GM21515 (cell line): ENCODE results near the gene NPAS4.
"Not testable (repeated sequence)": the region's sequence is repeated elsewhere in the genome, so short reads cannot be mapped to it uniquely, and the experiment has no call there.

Experiments
- ATAC-seq: cut with Tn5 transposase; IDR thresholded peaks from one replicate; pipeline ENCODE4 v1.9.1; 2021; ENCODE audit not compliant: unreplicated experiment

NPAS4 gene

DNA sequence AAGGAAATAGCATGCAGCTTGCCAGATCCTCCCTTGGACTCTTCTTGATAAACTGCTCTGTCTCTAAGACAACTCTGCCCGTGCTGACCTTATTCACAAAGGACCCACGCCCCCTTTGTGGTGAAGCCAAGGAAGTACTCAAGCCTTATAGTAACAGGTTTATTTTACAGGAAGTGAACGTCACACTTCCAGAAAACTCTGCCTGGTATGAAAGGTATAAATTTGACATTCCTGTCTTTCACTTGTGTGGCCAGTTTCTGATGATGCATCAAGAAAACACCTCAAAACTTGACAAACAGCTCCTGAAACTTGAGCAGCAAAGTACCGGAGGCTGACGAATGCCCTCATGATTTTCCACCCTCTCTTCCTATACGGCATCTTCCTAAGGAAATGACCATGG, 33.4 kb downstream of the NPAS4 start:
- no peak for ATAC-seq

GRCh38 chr11:66454828-66455227, 34.0 kb downstream of the NPAS4 start:
- ATAC-seq: no peak

DNA sequence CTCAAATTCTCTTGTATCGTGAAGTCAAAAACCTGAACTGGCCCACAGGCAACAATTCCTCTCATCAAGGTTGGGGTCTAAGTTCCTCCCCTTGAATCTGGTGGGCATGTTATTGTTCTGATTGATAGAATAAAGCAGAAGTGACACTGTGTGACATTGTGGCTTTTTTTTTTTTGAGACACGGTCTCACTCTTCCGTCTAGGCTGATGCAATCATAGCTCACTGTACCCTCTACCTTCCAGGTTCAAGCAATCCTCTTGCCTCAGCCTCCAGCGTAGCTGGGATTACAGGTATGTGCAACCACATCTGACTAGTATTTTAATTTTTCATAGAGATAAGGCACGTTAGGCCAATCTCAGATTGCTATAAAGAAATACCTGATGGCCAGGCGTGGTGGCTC, 37.0 kb downstream of the NPAS4 start:
- ATAC-seq: no peak

DNA sequence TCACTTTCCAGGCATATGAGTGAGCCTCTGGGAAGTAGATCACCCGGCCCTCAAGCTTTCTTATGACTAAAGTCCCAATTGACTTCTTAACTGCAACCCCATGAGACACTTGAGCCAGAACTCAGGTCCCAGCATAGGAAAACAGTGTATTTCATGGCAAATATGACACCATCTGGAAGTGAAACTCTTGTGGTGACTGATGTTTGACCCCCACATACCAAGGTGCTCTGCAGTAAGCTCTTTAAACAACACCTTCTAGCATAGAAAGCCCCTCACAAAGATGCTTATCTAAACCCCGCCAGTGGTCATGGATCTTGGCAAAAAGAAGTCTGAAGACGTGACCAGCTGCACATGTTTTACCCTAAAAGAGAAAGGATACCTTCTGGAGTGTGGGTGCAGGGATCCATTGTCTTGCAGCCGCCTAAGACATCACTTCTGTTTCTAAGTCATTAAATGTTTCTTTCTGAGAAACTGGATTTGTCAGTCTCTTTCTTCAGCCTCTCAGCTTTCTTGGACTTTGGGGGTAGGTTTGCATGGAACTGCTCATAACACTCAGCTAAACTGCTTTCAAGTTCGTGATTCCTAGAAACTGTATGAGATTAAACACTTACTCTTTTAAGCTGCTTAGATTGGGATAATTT, 38.4 kb downstream of the NPAS4 start:
- no peak for ATAC-seq

- no peak for ATAC-seq
These were observed 41.2 kb downstream of the NPAS4 start for GRCh38 chr11:66462010-66462409.

GRCh38 chr11:66462911-66463310, 42.1 kb downstream of the NPAS4 start:
- no peak for ATAC-seq

DNA sequence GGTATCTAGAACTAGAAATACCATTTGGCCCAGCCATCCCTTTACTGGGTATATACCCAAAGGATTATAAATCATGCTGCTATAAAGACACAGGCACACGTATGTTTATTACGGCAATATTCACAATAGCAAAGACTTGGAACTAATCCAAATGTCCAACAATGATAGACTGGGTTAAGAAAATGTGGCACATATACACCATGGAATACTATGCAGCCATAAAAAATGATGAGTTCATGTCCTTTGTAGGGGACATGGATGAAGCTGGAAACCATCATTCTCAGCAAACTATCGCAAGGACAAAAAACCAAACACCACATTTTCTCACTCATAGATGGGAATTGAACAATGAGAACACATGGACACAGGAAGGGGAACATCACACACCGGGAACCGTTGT, 43.3 kb downstream of the NPAS4 start:
- ATAC-seq: not testable (repeated sequence)

- ATAC-seq: no peak
These were observed 44.1 kb downstream of the NPAS4 start for GRCh38 chr11:66464916-66465315.

DNA sequence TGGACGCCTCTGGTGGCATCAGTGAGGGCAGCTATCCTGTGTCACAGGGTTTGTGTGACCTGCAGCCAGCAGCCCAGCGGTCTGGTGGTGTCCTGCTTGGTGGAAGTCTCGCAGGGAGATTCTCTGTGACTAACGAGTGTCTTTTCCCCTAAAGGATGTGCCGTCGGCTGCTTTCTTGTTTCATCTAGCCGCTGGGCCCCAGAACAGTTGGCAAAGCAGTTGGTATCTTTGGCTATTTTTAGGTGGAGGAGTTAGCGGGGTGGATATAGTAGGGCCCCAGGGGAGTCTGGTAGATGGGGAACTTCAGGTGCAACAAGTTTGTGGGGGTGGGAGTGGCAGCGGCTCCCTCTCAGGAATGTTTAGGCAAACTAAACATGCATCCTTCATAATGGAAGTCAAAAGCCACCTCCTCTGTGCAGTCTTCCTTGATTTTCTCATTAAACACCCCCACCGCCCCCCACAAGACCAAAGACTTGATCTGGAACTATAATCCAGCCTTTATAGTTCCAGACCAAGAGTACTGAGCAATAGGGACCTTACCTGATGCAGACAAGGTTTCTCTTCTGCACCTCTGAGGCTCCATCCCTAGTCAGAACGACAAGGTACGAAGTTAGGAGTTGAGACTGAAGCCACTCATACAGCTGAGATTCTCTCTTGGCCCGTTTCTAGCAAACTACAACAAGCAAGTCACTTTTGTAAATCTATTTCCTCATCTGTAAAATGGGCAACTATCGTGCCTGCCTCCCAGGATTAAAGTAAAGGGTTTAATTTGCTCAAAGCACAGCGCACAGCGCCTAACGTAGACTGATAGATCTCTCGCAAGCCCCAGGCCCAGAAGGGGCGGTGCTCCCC, 44.8 kb downstream of the NPAS4 start:
- ATAC-seq: no peak

GRCh38 chr11:66466225-66467033, 45.6 kb downstream of the NPAS4 start, which contains the start of gene PELI3:
PELI3 (plus strand) TSS chr11:66466905; CDS start chr11:66468129, 1,224 bp downstream.
- ATAC-seq: peak; percentile 79

GRCh38 chr11:66467034-66467659, 46.3 kb downstream of the NPAS4 start:
- ATAC-seq: peak; percentile 29

GRCh38 chr11:66467756-66468155, 46.9 kb downstream of the NPAS4 start:
- ATAC-seq: no peak

GRCh38 chr11:66468691-66469090, 47.9 kb downstream of the NPAS4 start:
- ATAC-seq: no peak

DNA sequence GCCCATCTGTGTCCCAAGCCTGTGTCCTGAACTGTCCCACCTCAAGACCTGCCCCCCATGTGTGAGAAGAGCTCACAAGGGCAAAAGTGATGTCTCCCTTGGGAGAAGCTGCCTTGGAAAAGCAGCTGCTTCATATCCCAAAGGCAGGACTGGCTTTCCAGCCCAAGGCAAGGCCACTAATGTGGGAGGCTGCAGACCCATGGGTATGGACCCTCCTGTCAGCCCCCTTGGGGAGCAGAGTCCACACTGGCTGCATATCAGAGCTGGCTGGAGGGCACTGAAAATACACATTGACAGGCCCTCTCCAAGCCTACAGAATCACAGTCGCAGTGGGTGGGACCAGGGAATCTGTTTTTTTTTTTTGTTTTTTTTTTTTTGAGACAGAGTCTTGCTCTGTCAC, 48.6 kb downstream of the NPAS4 start:
- ATAC-seq: no peak

GRCh38 chr11:66470015-66470414, 49.2 kb downstream of the NPAS4 start:
- no peak for ATAC-seq

- no peak for ATAC-seq
These were observed 50.3 kb downstream of the NPAS4 start for GRCh38 chr11:66471142-66471541.

DNA sequence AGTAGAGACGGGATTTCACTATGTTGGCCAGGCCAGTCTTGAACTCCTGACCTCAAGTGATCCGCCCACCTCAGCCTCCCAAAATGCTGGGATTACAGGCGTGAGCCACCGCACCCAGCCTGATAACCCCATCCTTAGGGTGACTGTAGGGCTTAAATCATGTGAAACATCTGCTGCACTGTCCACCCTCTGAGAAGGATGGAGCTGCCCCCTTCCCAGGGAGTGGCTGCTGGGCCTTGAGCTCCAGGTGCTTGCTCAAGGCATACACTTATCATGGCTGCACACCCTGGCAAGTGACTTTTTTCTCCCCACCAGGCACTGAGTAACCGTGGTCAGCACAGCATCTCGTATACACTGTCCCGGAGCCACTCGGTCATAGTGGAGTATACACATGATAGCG, 51.2 kb downstream of the NPAS4 start:
- no peak for ATAC-seq

DNA sequence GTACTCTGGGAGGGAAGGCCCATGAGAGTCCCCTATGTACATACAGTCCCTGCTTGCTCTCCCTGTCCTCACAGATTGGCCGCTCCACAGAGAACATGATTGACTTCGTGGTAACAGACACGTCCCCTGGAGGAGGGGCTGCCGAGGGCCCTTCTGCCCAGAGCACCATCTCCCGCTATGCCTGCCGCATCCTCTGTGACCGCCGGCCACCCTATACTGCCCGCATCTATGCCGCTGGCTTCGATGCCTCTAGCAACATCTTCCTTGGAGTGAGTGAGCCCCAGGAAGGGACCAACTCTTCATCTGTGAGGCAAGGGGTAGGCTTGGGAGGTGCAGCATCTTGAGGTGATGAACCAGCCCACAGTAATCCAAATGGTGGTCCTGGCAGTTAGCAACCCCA, 52.3 kb downstream of the NPAS4 start:
- ATAC-seq: no peak

- no peak for ATAC-seq
These were observed 53.0 kb downstream of the NPAS4 start for GRCh38 chr11:66473608-66474515.
